ENCODE data around the gene EPB42. TPM values are rescaled to one million over a fixed set of nuclear protein-coding genes. Genes with fewer than 3 reads are reported as not detected.

EPB42 gene
- total and polyA plus RNA-seq, 11 donors = 0.08 to 1.7 (median 0.33) TPM; not detected in 7

DNA sequence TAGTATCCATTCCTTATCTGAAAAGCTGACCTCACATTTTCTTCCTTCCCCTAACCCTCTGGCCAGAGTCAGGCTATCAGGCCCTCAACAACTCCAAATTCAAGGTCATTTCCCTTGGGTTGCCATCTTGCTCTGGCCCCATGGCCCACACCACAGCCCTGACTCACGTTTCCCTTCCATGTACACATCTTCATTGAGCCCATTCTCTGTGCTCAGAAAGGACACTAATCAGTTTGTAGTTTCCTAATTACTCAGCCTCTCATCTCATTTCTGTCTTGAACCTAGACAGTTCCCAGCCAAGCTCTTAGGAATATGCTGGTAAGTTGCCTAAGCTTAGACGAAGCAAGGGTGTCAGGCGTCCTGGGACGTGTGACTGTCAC is 31.0 kb upstream of the EPB42 start:
- no peak overlapping the region for H3K27ac ChIP-seq
- ATAC-seq = no peak
- no peaks in the 10 kb centered on the region for H3K9me3 ChIP-seq
- H3K27me3 ChIP-seq = peaks cover 0 to 2% (median 0%) of the 10 kb centered on the region in 9 donors
- no peak overlapping the region for H3K4me3 ChIP-seq
- no peak for DNase-seq
- H3K4me1 ChIP-seq = no peaks in the 10 kb centered on the region
- intact Hi-C loops (cut with DNase I) = no loop called here
- H3K36me3 ChIP-seq = no peaks in the 10 kb centered on the region
- WGBS, 4 donors = 73 to 91% (median 83%) methylated on average over 4 of the region's 4 CpGs
- TF ChIP-seq POLR2A (IDR thresholded peaks at IDR 0.05) (no peak), CTCF (IDR thresholded peaks at IDR 0.05) (no peak)

- no peaks in the 10 kb centered on the region for H3K9me3 ChIP-seq
- H3K36me3 ChIP-seq = no peaks in the 10 kb centered on the region
- peaks cover 0 to 2% (median 0%) of the 10 kb centered on the region in 9 donors for H3K27me3 ChIP-seq
- ATAC-seq (no peak), DNase-seq (no peak)
- no peak for TF ChIP-seq CTCF (IDR thresholded peaks at IDR 0.05)
- no peak for TF ChIP-seq POLR2A (IDR thresholded peaks at IDR 0.05)
- H3K4me1 ChIP-seq = no peaks in the 10 kb centered on the region
- intact Hi-C loops (cut with DNase I) = no loop called here
- no peak overlapping the region for H3K27ac ChIP-seq
- 84 to 89% (median 88%) methylated on average over 8 of the region's 8 CpGs for WGBS, 4 donors
- no peak overlapping the region for H3K4me3 ChIP-seq
Observed at GRCh38 chr15:43251185-43251870, 30.5 kb upstream of the EPB42 start.

- Histone ChIP-seq H3K36me3 (no peaks in the 10 kb centered on the region), H3K9me3 (no peaks in the 10 kb centered on the region), H3K4me1 (no peaks in the 10 kb centered on the region), H3K4me3 (no peak overlapping the region), H3K27ac (no peak overlapping the region), H3K27me3 (peaks cover 0 to 2% (median 0%) of the 10 kb centered on the region in 9 donors)
- intact Hi-C loops (cut with DNase I) = no loop called here
- no peak for DNase-seq
- TF ChIP-seq POLR2A (IDR thresholded peaks at IDR 0.05) (no peak), CTCF (IDR thresholded peaks at IDR 0.05) (no peak)
- 72 to 80% (median 76%) methylated on average over 2 of the region's 2 CpGs for WGBS, 4 donors
- no peak for ATAC-seq
Observed at GRCh38 chr15:43250785-43251184, 30.0 kb upstream of the EPB42 start.

GRCh38 chr15:43249699-43250203 is 28.9 kb upstream of the EPB42 start:
- 51 to 58% (median 55%) methylated on average over 5 of the region's 5 CpGs for WGBS, 4 donors
- ATAC-seq = no peak

More at GRCh38 chr15:43249699-43250203, 28.9 kb upstream of the EPB42 start:
- intact Hi-C loops (cut with DNase I) = no loop called here
- H3K4me3 ChIP-seq = no peak overlapping the region
- no peak for DNase-seq
- H3K27ac ChIP-seq = no peak overlapping the region
- TF ChIP-seq CTCF (IDR thresholded peaks at IDR 0.05) = no peak
- no peak for TF ChIP-seq POLR2A (IDR thresholded peaks at IDR 0.05)
- no peaks in the 10 kb centered on the region for H3K4me1 ChIP-seq
- no peaks in the 10 kb centered on the region for H3K36me3 ChIP-seq
- peaks cover 0 to 2% (median 0%) of the 10 kb centered on the region in 9 donors for H3K27me3 ChIP-seq
- no peaks in the 10 kb centered on the region for H3K9me3 ChIP-seq

Measured in heart left ventricle (tissue), 16 donors.